HepG2 (cell line): ENCODE data around the gene TEDC1. TPM values are rescaled to one million over a fixed set of nuclear protein-coding genes. Genes with fewer than 3 reads are reported as not detected.
A peak's percentile ranks its signal among the peaks of the same experiment; 100 is the strongest.

Experiments used
- AGO2 ChIP-seq: fragments of 200-400 bp; formaldehyde crosslinking; optimal IDR thresholded peaks from 2 replicates; pipeline ENCODE3; 2017; ENCODE audit warnings: mild to moderate bottlenecking, low read depth, low read length, moderate library complexity
- ATF7-NPFF ChIP-seq: sonication (generic); formaldehyde crosslinking; IDR thresholded peaks from 2 replicates; pipeline ENCODE4 v1.8.1; 2023; ENCODE audit warnings: mild to moderate bottlenecking, low read depth, missing genetic modification reagents, moderate library complexity
- GFI1 ChIP-seq: sonication (generic); formaldehyde crosslinking; IDR thresholded peaks from 2 replicates; pipeline ENCODE4 v1.5.0; 2020; ENCODE audit warnings: missing genetic modification reagents, mild to moderate bottlenecking, borderline replicate concordance
- NBN ChIP-seq: fragments of 450-650 bp; conservative IDR thresholded peaks from 2 replicates; pipeline ENCODE4 v1.6.1; 2017
- POGZ ChIP-seq: sonication (generic); formaldehyde crosslinking; IDR thresholded peaks from 2 replicates; pipeline ENCODE4 v1.4.0; 2020; ENCODE audit warnings: mild to moderate bottlenecking, missing genetic modification reagents
- PPARG ChIP-seq: conservative IDR thresholded peaks from 2 replicates; pipeline ENCODE4 v1.6.1; 2016; ENCODE audit warnings: missing biosample characterization, missing genetic modification reagents
- SRSF9 ChIP-seq: fragments of 200-400 bp; formaldehyde crosslinking; IDR thresholded peaks from 2 replicates; pipeline ENCODE4 v1.6.1; 2018; ENCODE audit warnings: borderline replicate concordance, mild to moderate bottlenecking, low read depth, low read length; ENCODE audit not compliant: insufficient read depth, poor library complexity, severe bottlenecking
- THAP11 ChIP-seq: IDR thresholded peaks from 2 replicates; pipeline ENCODE4 v1.6.1; 2016; ENCODE audit warnings: missing biosample characterization, missing genetic modification reagents
- ZBTB38 ChIP-seq: sonication (generic); formaldehyde crosslinking; IDR thresholded peaks from 2 replicates; pipeline ENCODE4 v1.5.1; 2020; ENCODE audit warnings: mild to moderate bottlenecking, missing genetic modification reagents
- ZNF124 ChIP-seq: sonication (generic); formaldehyde crosslinking; IDR thresholded peaks from 2 replicates; pipeline ENCODE4 v1.4.0; 2020; ENCODE audit warnings: missing genetic modification reagents
- ZNF20 ChIP-seq: sonication (generic); formaldehyde crosslinking; IDR thresholded peaks from 2 replicates; pipeline ENCODE4 v1.4.0; 2020; ENCODE audit warnings: mild to moderate bottlenecking, moderate library complexity, missing genetic modification reagents
- ZNF225 ChIP-seq: sonication (generic); formaldehyde crosslinking; IDR thresholded peaks from 2 replicates; pipeline ENCODE4 v1.4.0; 2020; ENCODE audit warnings: mild to moderate bottlenecking, missing genetic modification reagents
- ZNF253 ChIP-seq: sonication (generic); formaldehyde crosslinking; IDR thresholded peaks from 2 replicates; pipeline ENCODE4 v1.8.0; 2022; ENCODE audit warnings: mild to moderate bottlenecking, missing genetic modification reagents, borderline replicate concordance
- ZNF274 ChIP-seq: sonication (generic); formaldehyde crosslinking; IDR thresholded peaks from 2 replicates; pipeline ENCODE4 v1.5.1; 2020; ENCODE audit warnings: mild to moderate bottlenecking, missing genetic modification reagents
- ZNF331 ChIP-seq: sonication (generic); formaldehyde crosslinking; IDR thresholded peaks from 2 replicates; pipeline ENCODE4 v1.4.0; 2020; ENCODE audit warnings: missing genetic modification reagents
- ZNF337 ChIP-seq: sonication (generic); formaldehyde crosslinking; IDR thresholded peaks from 2 replicates; pipeline ENCODE4 v1.5.1; 2020; ENCODE audit warnings: missing genetic modification reagents, low read depth, mild to moderate bottlenecking, borderline replicate concordance
- ZNF547 ChIP-seq: sonication (generic); formaldehyde crosslinking; IDR thresholded peaks from 2 replicates; pipeline ENCODE4 v1.5.1; 2020; ENCODE audit warnings: mild to moderate bottlenecking, missing genetic modification reagents
- ZSCAN21 ChIP-seq: sonication (generic); formaldehyde crosslinking; IDR thresholded peaks from 2 replicates; pipeline ENCODE4 v1.8.0; 2022; ENCODE audit warnings: mild to moderate bottlenecking, missing genetic modification reagents, moderate library complexity, borderline replicate concordance
- ZZZ3 ChIP-seq: sonication (generic); formaldehyde crosslinking; IDR thresholded peaks from 2 replicates; pipeline ENCODE4 v1.4.0; 2020; ENCODE audit warnings: missing genetic modification reagents, mild to moderate bottlenecking, borderline replicate concordance
- polyA plus RNA-seq, 8 experiments: library from polyadenylated mRNA; depleted of rRNA in 3 of 8; stranded (reverse) in 7 of 8; unstranded in 1 of 8; fragments of >200 nt; fragmentation: Illumina TruSeq in 4 of 8; extraction: Trizol in 4 of 8; gene quantifications; 2 replicates each; pipeline versions ENCODE4 v1.2.1 to v1.2.3, GENCODE V29; 2011 to 2016; ENCODE audit warnings: low read depth in 4 of 8, missing spikeins in 1 of 8, mixed read lengths in 1 of 8; ENCODE audit not compliant: insufficient read depth in 1 of 8
- total RNA-seq, 5 experiments: library from RNA; depleted of rRNA; stranded (reverse); fragments of >200 nt; fragmentation: Illumina TruSeq; extraction: Trizol; gene quantifications; 2 replicates each; pipeline ENCODE4 v1.2.3, GENCODE V29; 2016; ENCODE audit warnings: low read depth in 1 of 5
- TF ChIP-seq, protein P1 (sequence below): sonication (generic); formaldehyde crosslinking; IDR thresholded peaks from 2 replicates; pipeline ENCODE4 v1.9.0; 2021; ENCODE audit warnings: mild to moderate bottlenecking, missing genetic modification reagents
- TF ChIP-seq, protein P2 (sequence below): sonication (generic); formaldehyde crosslinking; IDR thresholded peaks from 2 replicates; pipeline ENCODE4 v1.9.0; 2021; ENCODE audit warnings: missing genetic modification reagents, mild to moderate bottlenecking, borderline replicate concordance
- TF ChIP-seq, protein P3 (sequence below): sonication (generic); formaldehyde crosslinking; IDR thresholded peaks from 2 replicates; pipeline ENCODE4 v1.8.1; 2023; ENCODE audit warnings: mild to moderate bottlenecking, inconsistent platforms, moderate library complexity, missing genetic modification reagents, borderline replicate concordance

Gene TEDC1
- total and polyA plus RNA-seq, 2 of the 13 experiments (the other 11 are each of a cell fraction or from before 2014, with no cell fraction given): 5.7 to 27.4 TPM

DNA sequence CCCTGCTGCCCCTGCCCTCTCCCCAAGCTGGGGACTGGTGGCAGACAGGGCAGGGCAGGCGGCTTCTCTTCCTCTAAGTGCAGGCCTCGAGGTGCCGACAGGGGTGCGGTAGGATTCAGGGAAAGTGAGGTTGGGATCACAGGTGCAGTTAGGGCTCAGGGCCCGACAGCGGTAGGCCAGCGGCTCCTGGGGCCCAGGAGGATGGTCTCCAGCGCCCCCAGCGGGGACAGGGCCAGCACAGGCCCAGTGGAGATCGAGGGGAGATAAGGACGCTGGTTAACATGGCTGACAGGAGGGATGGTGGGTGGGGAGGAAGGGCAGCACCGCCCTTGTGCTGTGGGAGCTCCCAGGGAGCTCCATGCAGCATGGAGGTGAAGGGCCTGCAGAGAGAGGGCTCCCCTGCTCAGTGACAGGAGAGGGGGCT is 5.3 kb upstream of the TEDC1 start (continued):
- TF ChIP-seq, protein P1, sequence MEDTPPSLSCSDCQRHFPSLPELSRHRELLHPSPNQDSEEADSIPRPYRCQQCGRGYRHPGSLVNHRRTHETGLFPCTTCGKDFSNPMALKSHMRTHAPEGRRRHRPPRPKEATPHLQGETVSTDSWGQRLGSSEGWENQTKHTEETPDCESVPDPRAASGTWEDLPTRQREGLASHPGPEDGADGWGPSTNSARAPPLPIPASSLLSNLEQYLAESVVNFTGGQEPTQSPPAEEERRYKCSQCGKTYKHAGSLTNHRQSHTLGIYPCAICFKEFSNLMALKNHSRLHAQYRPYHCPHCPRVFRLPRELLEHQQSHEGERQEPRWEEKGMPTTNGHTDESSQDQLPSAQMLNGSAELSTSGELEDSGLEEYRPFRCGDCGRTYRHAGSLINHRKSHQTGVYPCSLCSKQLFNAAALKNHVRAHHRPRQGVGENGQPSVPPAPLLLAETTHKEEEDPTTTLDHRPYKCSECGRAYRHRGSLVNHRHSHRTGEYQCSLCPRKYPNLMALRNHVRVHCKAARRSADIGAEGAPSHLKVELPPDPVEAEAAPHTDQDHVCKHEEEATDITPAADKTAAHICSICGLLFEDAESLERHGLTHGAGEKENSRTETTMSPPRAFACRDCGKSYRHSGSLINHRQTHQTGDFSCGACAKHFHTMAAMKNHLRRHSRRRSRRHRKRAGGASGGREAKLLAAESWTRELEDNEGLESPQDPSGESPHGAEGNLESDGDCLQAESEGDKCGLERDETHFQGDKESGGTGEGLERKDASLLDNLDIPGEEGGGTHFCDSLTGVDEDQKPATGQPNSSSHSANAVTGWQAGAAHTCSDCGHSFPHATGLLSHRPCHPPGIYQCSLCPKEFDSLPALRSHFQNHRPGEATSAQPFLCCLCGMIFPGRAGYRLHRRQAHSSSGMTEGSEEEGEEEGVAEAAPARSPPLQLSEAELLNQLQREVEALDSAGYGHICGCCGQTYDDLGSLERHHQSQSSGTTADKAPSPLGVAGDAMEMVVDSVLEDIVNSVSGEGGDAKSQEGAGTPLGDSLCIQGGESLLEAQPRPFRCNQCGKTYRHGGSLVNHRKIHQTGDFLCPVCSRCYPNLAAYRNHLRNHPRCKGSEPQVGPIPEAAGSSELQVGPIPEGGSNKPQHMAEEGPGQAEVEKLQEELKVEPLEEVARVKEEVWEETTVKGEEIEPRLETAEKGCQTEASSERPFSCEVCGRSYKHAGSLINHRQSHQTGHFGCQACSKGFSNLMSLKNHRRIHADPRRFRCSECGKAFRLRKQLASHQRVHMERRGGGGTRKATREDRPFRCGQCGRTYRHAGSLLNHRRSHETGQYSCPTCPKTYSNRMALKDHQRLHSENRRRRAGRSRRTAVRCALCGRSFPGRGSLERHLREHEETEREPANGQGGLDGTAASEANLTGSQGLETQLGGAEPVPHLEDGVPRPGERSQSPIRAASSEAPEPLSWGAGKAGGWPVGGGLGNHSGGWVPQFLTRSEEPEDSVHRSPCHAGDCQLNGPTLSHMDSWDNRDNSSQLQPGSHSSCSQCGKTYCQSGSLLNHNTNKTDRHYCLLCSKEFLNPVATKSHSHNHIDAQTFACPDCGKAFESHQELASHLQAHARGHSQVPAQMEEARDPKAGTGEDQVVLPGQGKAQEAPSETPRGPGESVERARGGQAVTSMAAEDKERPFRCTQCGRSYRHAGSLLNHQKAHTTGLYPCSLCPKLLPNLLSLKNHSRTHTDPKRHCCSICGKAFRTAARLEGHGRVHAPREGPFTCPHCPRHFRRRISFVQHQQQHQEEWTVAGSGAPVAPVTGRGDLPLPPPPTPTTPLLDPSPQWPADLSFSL (CRISPR knock-in tag): no peak
- TF ChIP-seq ZNF337 (CRISPR knock-in tag): no peak
- TF ChIP-seq AGO2: no peak
- TF ChIP-seq, protein P2, sequence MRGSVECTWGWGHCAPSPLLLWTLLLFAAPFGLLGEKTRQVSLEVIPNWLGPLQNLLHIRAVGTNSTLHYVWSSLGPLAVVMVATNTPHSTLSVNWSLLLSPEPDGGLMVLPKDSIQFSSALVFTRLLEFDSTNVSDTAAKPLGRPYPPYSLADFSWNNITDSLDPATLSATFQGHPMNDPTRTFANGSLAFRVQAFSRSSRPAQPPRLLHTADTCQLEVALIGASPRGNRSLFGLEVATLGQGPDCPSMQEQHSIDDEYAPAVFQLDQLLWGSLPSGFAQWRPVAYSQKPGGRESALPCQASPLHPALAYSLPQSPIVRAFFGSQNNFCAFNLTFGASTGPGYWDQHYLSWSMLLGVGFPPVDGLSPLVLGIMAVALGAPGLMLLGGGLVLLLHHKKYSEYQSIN (CRISPR knock-in tag): no peak
- TF ChIP-seq GFI1: no peak
- no peak for TF ChIP-seq PPARG (CRISPR knock-in tag)
- no peak for TF ChIP-seq ZBTB38 (CRISPR knock-in tag)
- TF ChIP-seq THAP11 (CRISPR knock-in tag): peak; percentile 59
- TF ChIP-seq ZNF547 (CRISPR knock-in tag): peak; percentile 78
- peak; percentile 64; the same call in 1 of the 2 replicates for TF ChIP-seq ZSCAN21 (CRISPR knock-in tag)
- TF ChIP-seq ZNF225 (CRISPR knock-in tag): no peak
- no peak for TF ChIP-seq POGZ (CRISPR knock-in tag)
- peak; percentile 39; the same call in 1 of the 2 replicates for TF ChIP-seq ZNF331 (CRISPR knock-in tag)
- no peak for TF ChIP-seq ZNF253 (CRISPR knock-in tag)
- no peak for TF ChIP-seq ZNF20 (CRISPR knock-in tag)
- no peak for TF ChIP-seq ZNF274 (CRISPR knock-in tag)
- TF ChIP-seq ZNF124 (CRISPR knock-in tag): peak; percentile 59; the same call in 1 of the 2 replicates
- TF ChIP-seq, protein P3, sequence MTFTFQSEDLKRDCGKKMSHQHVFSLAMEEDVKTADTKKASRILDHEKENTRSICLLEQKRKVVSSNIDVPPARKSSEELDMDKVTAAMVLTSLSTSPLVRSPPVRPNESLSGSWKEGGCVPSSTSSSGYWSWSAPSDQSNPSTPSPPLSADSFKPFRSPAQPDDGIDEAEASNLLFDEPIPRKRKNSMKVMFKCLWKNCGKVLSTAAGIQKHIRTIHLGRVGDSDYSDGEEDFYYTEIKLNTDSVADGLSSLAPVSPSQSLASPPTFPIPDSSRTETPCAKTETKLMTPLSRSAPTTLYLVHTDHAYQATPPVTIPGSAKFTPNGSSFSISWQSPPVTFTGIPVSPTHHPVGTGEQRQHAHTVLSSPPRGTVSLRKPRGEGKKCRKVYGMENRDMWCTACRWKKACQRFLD: no peak
- no peak for TF ChIP-seq SRSF9
- TF ChIP-seq ATF7-NPFF: no peak
- TF ChIP-seq NBN: no peak
- no peak for TF ChIP-seq ZZZ3
